ELR (cell line): Measurements from ENCODE around the gene KRTAP10-5.

ENCODE experiments used
- DNase-seq: peaks from one replicate; pipeline ENCODE4 v3.0.0-alpha.2; 2015; ENCODE audit warnings: low read depth

Gene KRTAP10-5

DNA sequence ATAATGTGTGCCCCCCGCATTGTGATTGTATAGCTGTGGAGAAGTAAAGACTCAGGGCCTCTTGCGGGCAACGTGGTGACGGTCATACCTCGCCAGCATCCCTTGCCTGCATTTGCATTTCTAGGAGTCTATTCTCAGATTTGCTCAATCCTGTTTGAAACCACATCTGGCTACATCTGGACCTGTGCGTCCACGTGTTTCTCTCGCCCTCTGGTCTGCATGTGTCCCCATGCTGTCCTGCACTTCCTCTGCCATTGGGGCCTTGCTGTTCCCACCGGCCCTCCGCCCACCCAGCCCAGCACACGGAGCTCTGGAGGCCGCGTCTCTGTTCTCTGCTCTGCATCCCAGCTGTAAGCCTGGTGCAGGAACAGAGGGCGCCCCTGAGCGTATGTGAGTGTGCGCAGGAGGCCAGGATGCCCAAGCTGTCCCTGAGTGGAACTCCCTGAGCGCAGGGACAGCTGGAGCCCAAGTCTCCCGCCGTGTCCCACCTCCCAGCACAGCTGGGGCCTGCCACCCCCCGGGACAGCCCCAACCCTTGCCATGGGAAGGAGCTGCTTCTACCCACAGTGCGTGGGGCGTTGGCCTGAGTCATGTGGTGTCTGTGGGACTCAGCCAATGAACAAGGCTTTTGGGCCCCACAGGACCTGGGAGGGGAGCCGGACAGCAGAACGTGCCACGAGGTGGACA is 30.7 kb downstream of the KRTAP10-5 start:
- DNase-seq: no peak

DNA sequence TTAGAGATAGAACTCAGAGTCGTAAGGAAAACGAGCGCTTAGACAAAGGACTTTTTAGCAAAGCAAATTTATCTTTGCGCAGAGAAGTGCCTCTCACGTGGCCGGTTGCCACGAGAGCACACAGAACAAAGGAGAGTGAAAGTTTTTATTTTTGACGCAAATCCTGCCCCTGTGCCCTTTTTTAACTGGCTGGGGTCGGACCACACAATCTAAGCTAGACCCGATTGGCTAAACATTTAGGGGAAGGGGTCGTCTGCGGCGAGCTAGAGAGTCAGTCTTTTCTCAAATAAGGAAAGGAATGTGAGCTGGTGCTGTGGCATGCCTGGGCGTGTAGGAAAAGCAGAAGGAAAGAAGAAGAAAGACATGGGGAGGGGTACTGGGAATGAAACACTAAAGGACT is 31.5 kb downstream of the KRTAP10-5 start:
- no peak for DNase-seq

GRCh38 chr21:44548381-44548780 is 32.0 kb downstream of the KRTAP10-5 start:
- DNase-seq: no peak

DNA sequence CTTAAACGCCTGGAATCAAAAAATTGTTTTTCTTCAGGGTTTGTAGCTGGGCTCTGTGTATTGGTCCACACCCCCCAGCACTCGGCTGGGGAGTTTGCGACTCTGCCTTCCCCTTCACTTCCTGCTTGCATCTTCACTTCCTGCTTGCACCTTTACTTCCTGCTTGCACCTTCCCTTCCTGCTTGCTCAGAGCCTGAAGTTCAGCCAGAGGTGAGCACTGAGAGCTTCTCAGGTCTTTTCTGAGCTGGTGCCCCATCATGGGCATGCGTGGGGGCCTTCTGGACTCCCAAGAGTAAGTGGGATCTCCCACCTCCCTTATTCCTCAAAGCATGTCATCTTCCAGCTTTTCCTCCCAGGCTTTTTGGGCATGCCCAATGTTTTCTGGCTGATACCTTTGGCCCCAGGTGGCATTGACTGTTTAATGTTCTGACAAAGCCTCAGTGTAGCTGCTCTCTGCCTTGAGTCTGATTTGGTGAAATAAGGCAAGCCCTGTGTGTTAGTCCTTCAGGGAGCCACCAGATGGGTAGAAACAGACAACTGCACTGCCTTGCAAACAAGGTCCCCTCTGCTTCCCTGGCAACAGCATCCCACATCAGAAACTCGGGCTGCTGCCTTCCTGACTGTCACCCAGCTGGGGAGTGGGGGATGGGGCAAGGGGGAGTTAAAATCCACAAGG is 32.6 kb downstream of the KRTAP10-5 start:
- no peak for DNase-seq

DNA sequence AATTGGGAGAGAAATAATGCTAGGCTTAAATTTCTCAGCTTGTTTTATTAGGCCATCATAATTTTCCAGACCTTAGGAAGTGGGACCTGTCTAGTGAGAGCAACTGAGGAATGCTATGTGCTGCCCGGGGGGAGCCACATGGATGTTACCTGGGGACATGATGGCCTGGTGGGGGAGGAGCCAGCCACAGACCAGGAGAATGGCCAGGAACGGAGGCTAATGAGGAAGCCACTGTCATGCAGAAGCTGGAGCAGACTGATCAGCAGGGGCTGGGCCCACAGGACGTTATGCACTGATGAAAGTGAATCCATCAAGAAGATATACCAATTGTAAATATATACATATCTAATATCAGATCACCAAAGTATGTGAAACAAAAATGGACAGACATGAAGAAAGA is 35.8 kb downstream of the KRTAP10-5 start:
- no peak for DNase-seq

DNA sequence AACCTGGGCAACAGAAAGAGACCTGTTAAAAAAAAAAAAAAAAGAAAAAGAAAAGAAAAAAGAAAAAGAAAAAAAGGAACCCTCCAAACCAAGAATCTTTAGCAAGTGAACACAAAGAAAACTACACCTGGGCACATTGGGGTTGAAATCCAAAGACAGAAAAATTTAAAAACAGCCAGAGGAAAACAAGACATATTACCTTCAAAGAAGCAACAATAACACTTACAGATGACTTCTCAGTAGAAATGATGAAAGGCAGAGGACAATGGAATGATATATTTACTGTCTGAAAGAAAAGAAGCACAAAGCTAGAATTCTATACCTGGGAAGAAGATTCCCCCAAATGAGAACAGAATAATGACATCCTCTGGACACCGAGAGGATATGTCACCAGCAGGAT is 37.7 kb downstream of the KRTAP10-5 start:
- DNase-seq: no peak

DNA sequence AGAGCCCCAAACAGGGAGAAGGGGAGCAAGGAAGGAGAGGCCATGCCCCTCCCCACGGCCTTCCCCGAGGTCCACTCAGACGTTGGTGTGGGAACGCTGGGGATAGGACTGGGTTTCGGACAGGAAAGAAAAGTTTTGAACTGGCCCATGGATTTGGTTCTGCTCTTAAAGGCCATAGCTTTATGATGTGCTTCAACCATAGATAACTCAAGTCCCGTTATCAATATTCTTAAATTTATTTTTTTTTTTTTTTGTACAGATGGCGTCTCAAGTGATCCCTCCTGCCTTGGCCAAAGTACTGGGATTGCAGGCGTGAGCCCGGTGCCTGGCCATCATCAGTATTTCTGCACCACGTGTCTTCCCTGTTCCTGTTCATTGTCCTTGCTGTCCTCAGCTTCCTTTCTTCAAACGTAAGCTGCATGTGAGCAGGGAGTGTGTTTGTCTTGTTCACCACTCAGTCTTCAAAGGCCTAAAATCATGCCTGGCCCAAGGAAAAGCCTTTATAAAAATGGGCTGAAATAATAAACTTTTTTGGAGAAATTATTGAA is 39.6 kb downstream of the KRTAP10-5 start:
- no peak for DNase-seq

DNA sequence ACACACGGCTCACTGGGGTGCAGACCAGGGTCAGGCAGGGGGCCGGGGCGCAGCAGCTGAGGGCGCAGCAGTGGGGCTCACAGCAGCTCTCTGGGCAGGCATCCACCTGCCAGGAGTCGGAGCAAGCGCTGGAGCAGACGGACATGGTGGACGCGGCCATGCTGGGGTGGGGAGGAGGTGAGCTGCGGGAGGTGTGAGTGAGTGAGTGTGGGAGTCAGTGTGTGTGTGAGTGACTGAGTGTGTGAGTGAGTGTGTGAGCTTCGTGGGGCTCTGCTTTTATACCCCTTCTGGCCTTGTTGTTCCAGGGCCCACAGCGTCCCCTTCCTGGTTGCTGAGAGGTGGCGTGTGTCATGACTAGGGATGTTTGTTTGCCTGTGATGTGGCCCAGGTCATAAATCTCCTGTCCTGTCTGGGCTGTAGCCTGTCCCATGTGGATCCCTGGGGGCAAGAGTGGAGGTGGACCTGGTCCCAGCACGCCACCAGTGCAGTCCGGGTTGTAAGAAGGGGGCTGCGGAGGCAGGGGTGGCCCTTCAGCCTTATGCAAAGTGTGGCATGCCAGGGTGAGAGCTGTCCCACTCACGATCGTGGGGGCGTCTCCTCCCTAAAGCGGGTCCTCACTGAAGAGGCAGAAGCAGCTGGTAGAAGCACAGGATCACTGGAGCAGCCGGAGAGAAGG is 40.3 kb downstream of the KRTAP10-5 start, which contains the start of gene KRTAP10-1:
TSS of gene KRTAP10-1 (minus strand) at position 205 of the 676 bp plus-strand sequence. CDS start at position 160, 45 bp downstream.
- no peak for DNase-seq

DNA sequence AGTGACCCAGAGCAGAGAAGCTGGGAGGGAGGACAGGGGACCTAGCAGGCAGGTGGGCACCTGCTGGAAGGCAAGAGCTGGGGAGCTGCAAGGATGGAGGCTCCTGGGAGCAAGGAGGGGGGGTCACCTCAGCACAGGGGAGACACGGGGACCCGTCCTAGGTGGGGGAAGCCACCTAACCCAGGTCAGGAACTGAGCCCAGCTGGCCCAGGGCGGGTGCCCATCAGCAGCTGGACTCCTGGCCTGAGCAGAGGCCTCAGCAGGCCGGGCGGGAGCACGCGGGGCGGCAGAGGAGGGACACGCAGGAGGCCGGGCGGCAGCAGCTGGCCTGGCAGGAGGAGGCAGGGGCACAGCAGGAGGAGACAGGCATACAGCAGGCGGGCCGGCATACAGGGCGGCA is 41.4 kb downstream of the KRTAP10-5 start:
- DNase-seq: no peak

- no peak for DNase-seq
Observed at GRCh38 chr21:44537930-44538911, 42.2 kb downstream of the KRTAP10-5 start.

GRCh38 chr21:44535963-44536362 is 44.4 kb downstream of the KRTAP10-5 start:
- no peak for DNase-seq

GRCh38 chr21:44534688-44535087 is 45.7 kb downstream of the KRTAP10-5 start:
- DNase-seq: no peak

DNA sequence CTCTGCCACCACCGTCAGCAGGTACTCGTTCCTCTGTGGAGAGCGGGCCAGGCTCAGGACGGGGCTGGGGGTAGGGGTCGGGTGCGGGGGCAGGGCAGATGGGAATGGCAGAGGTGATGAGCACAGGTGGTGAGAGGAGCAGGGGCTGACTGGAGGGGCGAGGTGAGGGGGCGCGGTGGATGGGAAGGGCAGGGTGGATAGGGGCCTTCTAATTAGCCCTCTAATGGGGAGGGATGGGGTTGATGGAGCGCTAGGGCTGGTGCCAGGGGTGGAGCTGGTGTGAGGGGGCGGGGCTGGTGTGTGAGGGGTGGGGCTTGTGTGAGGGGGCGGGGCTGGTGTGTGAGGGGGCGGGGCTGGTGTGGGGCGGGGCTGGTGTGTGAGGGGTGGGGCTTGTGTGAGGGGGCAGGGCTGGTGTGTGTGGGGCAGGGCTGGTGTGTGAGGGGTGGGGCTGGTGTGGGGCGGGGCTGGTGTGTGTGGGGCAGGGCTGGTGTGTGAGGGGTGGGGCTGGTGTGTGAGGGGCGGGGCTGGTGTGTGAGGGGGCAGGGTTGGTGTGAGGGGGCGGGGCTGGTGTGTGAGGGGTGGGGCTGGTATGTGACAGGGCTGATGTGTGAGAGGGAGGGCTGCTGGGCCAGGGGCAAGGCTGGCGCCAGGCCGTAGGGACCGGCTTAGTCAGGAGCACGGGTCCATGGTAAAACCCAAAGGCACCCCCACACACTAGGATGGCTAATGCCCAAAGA is 46.3 kb downstream of the KRTAP10-5 start:
- no peak for DNase-seq

DNA sequence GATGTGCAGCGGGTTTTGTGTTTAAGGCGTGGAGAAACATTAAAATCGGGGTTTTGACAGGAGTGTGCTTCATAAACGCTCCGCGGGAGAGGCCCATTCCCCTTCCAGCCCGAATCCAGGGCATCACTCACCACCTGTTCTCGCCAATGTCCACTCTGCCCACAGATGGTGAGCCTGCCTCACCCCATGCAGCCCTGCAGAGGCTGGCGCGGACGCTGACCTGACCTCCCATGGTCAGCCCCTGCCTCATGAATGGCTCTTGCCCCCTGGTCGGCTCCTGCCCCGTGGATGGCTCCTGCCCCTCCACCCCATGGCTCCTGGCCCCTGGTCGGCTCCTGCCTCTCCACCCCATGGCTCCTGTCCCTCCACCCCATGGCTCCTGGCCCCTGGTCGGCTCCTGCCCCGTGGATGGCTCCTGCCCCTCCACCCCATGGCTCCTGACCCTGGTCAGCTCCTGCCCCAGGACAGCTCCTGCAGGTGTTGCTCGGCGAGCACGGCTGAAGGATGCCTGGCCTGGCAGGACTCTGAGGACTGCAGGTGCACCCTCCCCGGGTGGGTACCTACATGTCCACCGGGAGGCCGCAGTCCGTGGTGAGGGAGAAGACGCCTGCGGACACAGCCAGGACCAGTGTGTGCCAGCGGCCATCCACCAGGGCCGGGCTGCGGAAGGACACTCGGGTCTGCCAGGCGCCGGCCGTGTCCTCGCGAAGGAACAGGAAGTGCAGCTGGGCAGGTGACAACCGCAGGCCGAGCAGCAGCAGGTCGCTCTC is 47.1 kb downstream of the KRTAP10-5 start:
- DNase-seq: no peak

GRCh38 chr21:44532712-44533111 is 47.7 kb downstream of the KRTAP10-5 start:
- no peak for DNase-seq

GRCh38 chr21:44531606-44532564 is 48.5 kb downstream of the KRTAP10-5 start:
- no peak for DNase-seq

- no peak for DNase-seq
Observed at GRCh38 chr21:44530903-44531605, 49.4 kb downstream of the KRTAP10-5 start.

DNA sequence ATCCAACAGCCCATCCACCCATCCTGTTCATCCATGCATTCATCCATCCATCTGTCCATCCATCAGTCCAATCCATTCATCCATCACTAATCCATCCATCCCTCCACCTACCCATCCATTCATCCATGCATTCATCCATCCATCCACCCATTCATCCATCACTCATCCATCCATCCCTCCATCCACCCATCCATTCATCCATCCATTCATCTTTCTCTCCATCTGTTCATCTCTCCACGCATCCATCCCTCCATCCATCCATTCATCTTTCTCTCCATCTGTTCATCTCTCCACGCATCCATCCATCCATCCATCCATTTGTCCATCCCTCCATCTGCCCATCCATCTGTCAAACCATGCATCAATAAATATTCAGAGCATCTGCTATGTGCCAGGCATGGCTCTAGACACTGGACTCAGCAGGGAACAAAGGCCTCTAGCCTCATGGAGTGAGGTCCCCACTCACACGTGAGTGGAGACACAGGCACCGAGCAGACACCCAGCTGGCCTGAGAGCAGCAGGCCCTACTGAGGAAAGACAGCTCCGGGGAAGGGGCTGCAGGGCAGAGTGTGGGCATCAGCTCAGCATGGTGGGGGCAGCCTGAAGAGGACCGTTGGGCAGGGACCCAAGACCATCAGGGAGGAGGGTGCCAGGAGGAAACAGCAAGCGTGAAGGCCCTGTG is 50.0 kb downstream of the KRTAP10-5 start:
- DNase-seq: no peak
